B cell (primary cell): Measurements from ENCODE around the gene SLC22A17. TPM values are rescaled to one million over a fixed set of nuclear protein-coding genes. Genes with fewer than 3 reads are reported as not detected.
"Not testable (repeated sequence)": the region's sequence is repeated elsewhere in the genome, so short reads cannot be mapped to it uniquely, and the experiment has no call there.

Experiments
- ATAC-seq: fragments of 200-7000 bp; cut with Tn5 transposase; one replicate; pipeline ENCODE4 v1.10.0; 2021; ENCODE audit warnings: low read depth, mild to moderate bottlenecking, moderate number of reproducible peaks, moderate library complexity
- CTCF ChIA-PET: fragments of 350-600 bp; sonication (Branson Sonifier 250); formaldehyde crosslinking; loops from one replicate; lab custom pipeline; 2021; ENCODE audit warnings: antibody characterized with exemption, inconsistent platforms; lab: Charles Lee
- POLR2A ChIA-PET: fragments of 350-600 bp; sonication (Branson Sonifier 250); formaldehyde crosslinking; loops from one replicate; lab custom pipeline; 2021; ENCODE audit warnings: antibody characterized with exemption; lab: Charles Lee
- DNase-seq: peaks from one replicate; pipeline ENCODE4 v3.0.0; 2013
- H2AFZ ChIP-seq: 2 replicates; pipeline ENCODE4 v1.6.1; 2012; ENCODE audit warnings: mild to moderate bottlenecking, low read depth, low read length; ENCODE audit not compliant: insufficient read depth, poor library complexity, severe bottlenecking
- H3K27ac ChIP-seq, 2 donors: 1 replicate in 1 of 2; 2 replicates in 1 of 2; pipeline ENCODE4 v1.5.1; 2012 to 2013; ENCODE audit warnings: low read length in 2 of 2, mild to moderate bottlenecking in 2 of 2, moderate library complexity in 1 of 2
- H3K27me3 ChIP-seq, 4 experiments: fragments of 200-600 bp in 1 of 4; sonication (generic) in 1 of 4; replicated peaks in 1 of 4; 1 replicate in 2 of 4; 2 replicates in 2 of 4; pipeline versions ENCODE4 v1.6.1 to v1.7.0; 2013 to 2016; ENCODE audit warnings: low read length in 3 of 4, mild to moderate bottlenecking in 2 of 4, mixed read lengths in 1 of 4, moderate library complexity in 1 of 4; ENCODE audit not compliant: insufficient read depth in 4 of 4, control insufficient read depth in 3 of 4; ENCODE audit errors: control extremely low read depth in 1 of 4
- H3K36me3 ChIP-seq, 2 experiments: replicated peaks in 1 of 2; 1 replicate in 1 of 2; 2 replicates in 1 of 2; pipeline versions ENCODE4 v1.6.1 to v1.7.1; 2013; ENCODE audit warnings: low read length in 1 of 2; ENCODE audit not compliant: insufficient read depth in 2 of 2, control insufficient read depth in 1 of 2; ENCODE audit errors: control extremely low read depth in 1 of 2, extremely low read depth in 1 of 2
- H3K4me1 ChIP-seq, 2 donors: fragments of 200-600 bp in 1 of 2; sonication (generic) in 1 of 2; 1 replicate in 1 of 2; 2 replicates in 1 of 2; pipeline versions ENCODE4 v1.5.1 to v1.6.1; 2013 to 2017; ENCODE audit warnings: low read length in 2 of 2; ENCODE audit not compliant: control insufficient read depth in 2 of 2, insufficient read depth in 2 of 2
- H3K4me2 ChIP-seq: replicated peaks from 2 replicates; pipeline ENCODE3; 2012; ENCODE audit warnings: mild to moderate bottlenecking, low read depth, low read length; ENCODE audit not compliant: poor library complexity, severe bottlenecking
- H3K4me3 ChIP-seq, 5 experiments: fragments of 200-600 bp in 1 of 5; sonication (generic) in 1 of 5; 1 replicate in 3 of 5; 2 replicates in 2 of 5; pipeline versions ENCODE4 v1.5.1 to v1.7.0; 2011 to 2016; ENCODE audit warnings: low read length in 4 of 5, mild to moderate bottlenecking in 4 of 5, low read depth in 2 of 5, control low read depth in 1 of 5, moderate library complexity in 1 of 5; ENCODE audit not compliant: insufficient read depth in 1 of 5; ENCODE audit errors: control extremely low read depth in 1 of 5, extremely low read depth in 1 of 5
- H3K79me2 ChIP-seq: fragments of 200-600 bp; sonication (generic); one replicate; pipeline ENCODE4 v1.6.0; 2016; ENCODE audit warnings: low read length; ENCODE audit not compliant: control insufficient read depth, insufficient read depth
- H3K9ac ChIP-seq: fragments of 200-600 bp; sonication (generic); 2 replicates; pipeline ENCODE4 v1.6.1; 2017; ENCODE audit warnings: mild to moderate bottlenecking, low read length, moderate library complexity
- H3K9me3 ChIP-seq, 3 donors: one replicate each; pipeline versions ENCODE4 v1.6.1 to v1.7.1; 2013; ENCODE audit warnings: low read length in 2 of 3; ENCODE audit not compliant: control insufficient read depth in 2 of 3, insufficient read depth in 1 of 3; ENCODE audit errors: control extremely low read depth in 1 of 3
- H4K20me1 ChIP-seq: 2 replicates; pipeline ENCODE4 v1.6.0; 2012; ENCODE audit warnings: mild to moderate bottlenecking, low read length; ENCODE audit not compliant: insufficient read depth, control insufficient read depth, poor library complexity, severe bottlenecking
- H3K27ac Mint-ChIP-seq: one replicate; pipeline ENCODE4 v1.8.0; 2021; ENCODE audit warnings: mixed read lengths
- H3K27me3 Mint-ChIP-seq: one replicate; pipeline ENCODE4 v1.8.0; 2021; ENCODE audit warnings: mixed read lengths
- H3K4me1 Mint-ChIP-seq: one replicate; pipeline ENCODE4 v1.8.0; 2021; ENCODE audit warnings: mixed read lengths
- H3K4me3 Mint-ChIP-seq: one replicate; pipeline ENCODE4 v1.8.0; 2021; ENCODE audit warnings: mixed read lengths
- H3K9me3 Mint-ChIP-seq: one replicate; pipeline ENCODE4 v1.8.0; 2022; ENCODE audit warnings: mixed read lengths; ENCODE audit not compliant: insufficient read depth
- CTCF ChIP-seq: fragments of 200-600 bp; IDR thresholded peaks from one replicate; pipeline ENCODE4 v1.8.0; 2022; ENCODE audit warnings: antibody characterized with exemption, mild to moderate bottlenecking
- EZH2 ChIP-seq: IDR thresholded peaks from 2 replicates; pipeline ENCODE4 v1.6.1; 2012; ENCODE audit warnings: borderline replicate concordance, low read depth, mild to moderate bottlenecking, moderate library complexity, low read length; ENCODE audit not compliant: insufficient read depth, poor library complexity, severe bottlenecking
- WGBS: methylation state at CpG from one replicate; pipeline ENCODE4 v1.1.5; 2013; ENCODE audit warnings: missing lambda C conversion rate; ENCODE audit not compliant: insufficient coverage; 5-methylcytosine and 5-hydroxymethylcytosine counted together
- intact Hi-C: fragments of 100-400 bp; cut with micrococcal nuclease; formaldehyde crosslinking; loops from one replicate; pipeline ENCODE4 v1.10.0; 2022
- polyA plus RNA-seq: library from polyadenylated mRNA; depleted of rRNA; stranded (reverse); fragments of >200 nt; gene quantifications from 2 replicates; pipeline ENCODE4 v1.2.3, GENCODE V29; 2012
- total RNA-seq, 2 donors: library from RNA; stranded (reverse); fragments of 120-200 nt in 1 of 2; gene quantifications; 1 replicate in 1 of 2; 2 replicates in 1 of 2; pipeline versions ENCODE4 v1.2.3 to v1.2.4, GENCODE V29; 2013 to 2022

The SLC22A17 gene
- total and polyA plus RNA-seq, 2 donors (not counting 1 experiment from before 2014, with no cell fraction given) = 0.89 to 0.92 TPM

GRCh38 chr14:23392613-23393012, 39.9 kb upstream of the SLC22A17 start:
- WGBS = 89% methylated on average over 4 of the region's 7 CpGs
- Histone ChIP-seq H3K79me2 (no peaks in the 10 kb centered on the region), H3K36me3 (no peaks in the 10 kb centered on the region), H3K9ac (no peak overlapping the region), H2AFZ (no peak overlapping the region), H3K9me3 (no peaks in the 10 kb centered on the region), H3K27ac (no peak overlapping the region), H3K4me1 (no peaks in the 10 kb centered on the region), H3K4me2 (no peak overlapping the region), H3K4me3 (no peak overlapping the region), H3K27me3 (peaks cover 0 to 12% (median 0%) of the 10 kb centered on the region in 4 experiments), H4K20me1 (no peaks in the 10 kb centered on the region)
- no peak for TF ChIP-seq CTCF
- no peak for TF ChIP-seq EZH2
- Mint-ChIP-seq H3K4me1 (no peaks in the 10 kb centered on the region), H3K9me3 (no peaks in the 10 kb centered on the region), H3K27ac (no peak overlapping the region), H3K4me3 (no peak overlapping the region), H3K27me3 (peaks cover 31% of the 10 kb centered on the region)
- POLR2A ChIA-PET = no interaction called here
- ATAC-seq (no peak), DNase-seq (no peak)
- intact Hi-C loops = no loop called here
- CTCF ChIA-PET = interaction anchor here (3.2 kb wide), 1 partner anchor 13 kb away, joined by 12 read pairs; no protein-coding TSS in a partner anchor

- H4K20me1 ChIP-seq, H3K27ac ChIP-seq, H3K27ac Mint-ChIP-seq, H3K79me2 ChIP-seq, H3K9me3 Mint-ChIP-seq, ATAC-seq, H3K9ac ChIP-seq, H3K4me1 ChIP-seq, DNase-seq, H3K9me3 ChIP-seq, H3K4me1 Mint-ChIP-seq, H3K4me2 ChIP-seq, H2AFZ ChIP-seq, POLR2A ChIA-PET, H3K4me3 Mint-ChIP-seq, intact Hi-C loops, H3K36me3 ChIP-seq, H3K4me3 ChIP-seq: not testable (repeated sequence)
- CTCF ChIA-PET = interaction anchor here (2.6 kb wide), 1 partner anchor 10 kb away, joined by 13 read pairs; no protein-coding TSS in a partner anchor
- no CpG with 5 or more reads among the region's 19 CpGs for WGBS
- H3K27me3 ChIP-seq = peaks cover 0 to 12% (median 0%) of the 10 kb centered on the region in 4 experiments
- peaks cover 38% of the 10 kb centered on the region for H3K27me3 Mint-ChIP-seq
These were observed 37.2 kb upstream of the SLC22A17 start for GRCh38 chr14:23389871-23390270.
